Esophagus squamous epithelium (tissue), 4 donors: ENCODE data around the gene NCOR1.

Experiments used
- POLR2A ChIP-seq, 4 donors: fragments of 450-650 bp; IDR thresholded peaks; one replicate each; pipeline ENCODE4 v1.6.1; 2017; ENCODE audit warnings: antibody characterized with exemption in 4 of 4, mild to moderate bottlenecking in 4 of 4, moderate library complexity in 3 of 4
- TF ChIP-seq, protein P1 (sequence below), 6 experiments: fragments of 450-650 bp in 4 of 6; fragments of 200-600 bp in 2 of 6; sonication (generic) in 2 of 6; IDR thresholded peaks; one replicate each; pipeline ENCODE4 v1.5.1; 2016 to 2019; ENCODE audit warnings: antibody characterized with exemption in 6 of 6, mild to moderate bottlenecking in 4 of 6, moderate library complexity in 4 of 6

DNA sequence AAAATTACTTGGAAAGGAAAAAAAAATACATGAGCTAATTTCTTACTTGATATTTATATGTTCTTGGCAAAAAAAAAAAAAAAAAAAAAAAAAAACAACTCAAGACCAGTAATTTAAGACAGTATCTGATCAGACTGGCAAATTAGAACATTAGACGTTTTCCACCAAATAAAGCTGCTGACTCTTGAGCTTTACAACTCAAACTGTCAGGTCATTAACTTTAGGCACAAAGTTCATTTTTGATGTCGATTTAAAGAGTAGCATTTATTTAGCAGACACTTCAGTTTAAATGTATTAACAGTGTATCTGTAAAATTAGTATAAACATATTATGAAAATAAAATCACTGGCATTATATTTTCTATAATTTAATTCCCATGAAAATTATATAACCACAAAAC is 66.7 kb downstream of the NCOR1 start:
- TF ChIP-seq, protein P1, sequence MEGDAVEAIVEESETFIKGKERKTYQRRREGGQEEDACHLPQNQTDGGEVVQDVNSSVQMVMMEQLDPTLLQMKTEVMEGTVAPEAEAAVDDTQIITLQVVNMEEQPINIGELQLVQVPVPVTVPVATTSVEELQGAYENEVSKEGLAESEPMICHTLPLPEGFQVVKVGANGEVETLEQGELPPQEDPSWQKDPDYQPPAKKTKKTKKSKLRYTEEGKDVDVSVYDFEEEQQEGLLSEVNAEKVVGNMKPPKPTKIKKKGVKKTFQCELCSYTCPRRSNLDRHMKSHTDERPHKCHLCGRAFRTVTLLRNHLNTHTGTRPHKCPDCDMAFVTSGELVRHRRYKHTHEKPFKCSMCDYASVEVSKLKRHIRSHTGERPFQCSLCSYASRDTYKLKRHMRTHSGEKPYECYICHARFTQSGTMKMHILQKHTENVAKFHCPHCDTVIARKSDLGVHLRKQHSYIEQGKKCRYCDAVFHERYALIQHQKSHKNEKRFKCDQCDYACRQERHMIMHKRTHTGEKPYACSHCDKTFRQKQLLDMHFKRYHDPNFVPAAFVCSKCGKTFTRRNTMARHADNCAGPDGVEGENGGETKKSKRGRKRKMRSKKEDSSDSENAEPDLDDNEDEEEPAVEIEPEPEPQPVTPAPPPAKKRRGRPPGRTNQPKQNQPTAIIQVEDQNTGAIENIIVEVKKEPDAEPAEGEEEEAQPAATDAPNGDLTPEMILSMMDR (IDR thresholded peaks at IDR 0.05), result no peak
- TF ChIP-seq POLR2A (IDR thresholded peaks at IDR 0.05), result no peak
